GM12865 (cell line): ENCODE measurements around the gene MICAL2.
"Not testable (repeated sequence)": the region's sequence is repeated elsewhere in the genome, so short reads cannot be mapped to it uniquely, and the experiment has no call there.

Experiments used
- DNase-seq: peaks from one replicate; pipeline ENCODE4 v3.0.0; 2010; ENCODE audit warnings: low read depth
- H3K4me3 ChIP-seq: 2 replicates; pipeline ENCODE4 v1.5.1; 2011; ENCODE audit warnings: mild to moderate bottlenecking, low read depth, low read length, control low read depth
- CTCF ChIP-seq: IDR thresholded peaks from 2 replicates; pipeline ENCODE4 v1.5.1; 2011; ENCODE audit warnings: low read length, control low read depth, low read depth, inconsistent platforms; ENCODE audit not compliant: insufficient read depth; ENCODE audit errors: missing control alignments

The MICAL2 gene

DNA sequence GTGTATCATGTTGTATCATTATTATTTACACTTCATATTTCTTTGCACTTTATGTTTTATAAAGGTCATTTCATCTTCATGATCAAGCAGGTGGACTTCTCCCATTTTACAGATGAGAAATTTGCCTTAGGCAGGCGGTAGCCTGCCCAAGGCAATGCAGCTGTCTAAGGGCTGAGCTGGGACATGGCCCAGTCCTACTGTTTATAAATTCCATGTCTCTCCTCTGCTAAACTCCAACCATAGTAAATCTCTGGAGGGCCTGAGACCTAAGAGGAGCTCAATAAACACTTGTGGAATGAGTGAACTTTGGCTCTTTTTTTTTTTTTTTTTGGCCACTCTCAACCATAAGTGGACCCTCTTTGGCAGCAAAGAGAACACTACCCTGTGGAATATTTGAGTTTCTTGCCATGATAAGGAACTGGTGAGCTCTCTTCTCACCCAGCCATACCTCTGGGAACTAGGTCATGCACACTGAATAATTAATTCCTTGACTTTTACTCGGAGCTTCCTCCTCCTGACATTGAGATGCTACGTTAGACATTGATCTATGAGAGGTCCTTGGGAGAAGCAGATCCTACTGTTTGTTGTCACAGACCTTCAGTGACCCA, 29.9 kb downstream of the MICAL2 start:
- DNase-seq, result no peak
- no peak for TF ChIP-seq CTCF
- no peak overlapping the region for H3K4me3 ChIP-seq

GRCh38 chr11:12141283-12141682, 30.9 kb downstream of the MICAL2 start:
- DNase-seq, result no peak
- TF ChIP-seq CTCF, result no peak
- no peak overlapping the region for H3K4me3 ChIP-seq

- no peak overlapping the region for H3K4me3 ChIP-seq
- no peak for TF ChIP-seq CTCF
- DNase-seq, result no peak
Measured at GRCh38 chr11:12142176-12142575, 31.8 kb downstream of the MICAL2 start.

DNA sequence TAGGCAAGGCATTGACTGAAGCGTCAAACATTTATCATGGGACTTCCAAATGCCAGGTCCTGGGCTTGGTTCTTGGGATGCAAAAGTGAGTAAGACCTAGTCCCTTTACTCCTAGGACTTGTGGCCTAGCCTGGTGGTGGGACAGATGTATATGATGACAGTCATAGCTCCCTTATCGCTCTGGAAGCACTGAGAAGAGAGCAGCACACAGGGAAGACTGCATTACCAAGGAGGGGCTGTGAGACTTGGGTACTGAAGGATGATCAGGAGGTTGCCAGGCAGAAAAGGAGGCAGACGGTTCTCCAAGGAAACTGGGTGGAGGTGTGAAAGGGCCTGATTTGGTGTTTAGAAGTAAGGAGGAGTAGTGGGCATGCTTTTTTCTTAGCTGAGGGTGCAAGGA, 32.5 kb downstream of the MICAL2 start:
- TF ChIP-seq CTCF, result no peak
- H3K4me3 ChIP-seq, result no peak overlapping the region
- no peak for DNase-seq

- DNase-seq, result no peak
- TF ChIP-seq CTCF, result no peak
- no peak overlapping the region for H3K4me3 ChIP-seq
Measured at GRCh38 chr11:12143461-12144258, 33.3 kb downstream of the MICAL2 start.

- DNase-seq, result no peak
Measured at GRCh38 chr11:12144330-12145174, 34.2 kb downstream of the MICAL2 start.

DNA sequence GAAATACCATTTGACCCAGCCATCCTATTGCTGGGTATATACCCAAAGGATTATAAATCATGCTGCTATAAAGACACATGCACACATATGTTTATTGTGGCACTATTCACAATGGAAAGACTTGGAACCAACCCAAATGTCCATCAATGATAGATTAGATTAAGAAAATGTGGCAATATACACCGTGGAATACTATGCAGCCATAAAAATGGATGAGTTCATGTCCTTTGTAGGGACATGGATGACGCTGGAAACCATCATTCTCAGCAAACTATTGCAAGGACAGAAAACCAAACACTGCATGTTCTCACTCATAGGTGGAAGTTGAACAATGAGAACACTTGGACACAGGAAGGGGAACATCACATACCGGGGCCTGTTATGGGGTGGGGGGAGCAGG, 36.3 kb downstream of the MICAL2 start:
- DNase-seq, result not testable (repeated sequence)

More at GRCh38 chr11:12144330-12145174, 34.2 kb downstream of the MICAL2 start:
- H3K4me3 ChIP-seq, result no peak overlapping the region
- TF ChIP-seq CTCF, result no peak

More for the DNA sequence above, 36.3 kb downstream of the MICAL2 start:
- H3K4me3 ChIP-seq, result not testable (repeated sequence)
